HepG2 (cell line): ENCODE data around the gene SKIDA1. TPM values are rescaled to one million over a fixed set of nuclear protein-coding genes. Genes with fewer than 3 reads are reported as not detected.

ENCODE experiments used
- EP300 ChIP-seq, 3 experiments: sonication (generic) in 1 of 3; formaldehyde crosslinking in 1 of 3; IDR thresholded peaks; 2 replicates each; pipeline versions ENCODE4 v1.5.1 to v1.6.1; 2011 to 2020; ENCODE audit warnings: low read depth in 2 of 3, low read length in 2 of 3, borderline replicate concordance in 1 of 3, improper control_type of control experiment in 1 of 3, mild to moderate bottlenecking in 1 of 3, missing genetic modification reagents in 1 of 3, moderate library complexity in 1 of 3
- KLF11 ChIP-seq: IDR thresholded peaks from 2 replicates; pipeline ENCODE4 v1.6.1; 2016; ENCODE audit warnings: missing compliant biosample characterization
- KLF12 ChIP-seq: sonication (generic); formaldehyde crosslinking; IDR thresholded peaks from 2 replicates; pipeline ENCODE4 v1.4.0; 2020; ENCODE audit warnings: missing genetic modification reagents, borderline replicate concordance
- MTF1 ChIP-seq: sonication (generic); formaldehyde crosslinking; IDR thresholded peaks from 2 replicates; pipeline ENCODE4 v1.5.0; 2020; ENCODE audit warnings: missing genetic modification reagents
- RARA ChIP-seq: IDR thresholded peaks from 2 replicates; pipeline ENCODE4 v1.6.1; 2016; ENCODE audit warnings: missing genetic modification reagents, missing compliant biosample characterization
- RBM39 ChIP-seq: fragments of 200-400 bp; formaldehyde crosslinking; IDR thresholded peaks from one replicate; pipeline ENCODE4 v1.6.1; 2018; ENCODE audit warnings: antibody characterized with exemption, mild to moderate bottlenecking, low read depth, low read length; ENCODE audit not compliant: poor library complexity, severe bottlenecking
- TOE1 ChIP-seq: sonication (generic); formaldehyde crosslinking; IDR thresholded peaks from 2 replicates; pipeline ENCODE4 v1.4.0; 2020; ENCODE audit warnings: mild to moderate bottlenecking, missing genetic modification reagents
- U2AF1 ChIP-seq: fragments of 200-400 bp; formaldehyde crosslinking; optimal IDR thresholded peaks from 2 replicates; pipeline ENCODE3; 2017; ENCODE audit warnings: mild to moderate bottlenecking, low read depth, low read length
- ZMAT3 ChIP-seq: sonication (generic); formaldehyde crosslinking; conservative IDR thresholded peaks from 2 replicates; pipeline ENCODE4 v1.7.0; 2021; ENCODE audit warnings: missing genetic modification reagents
- ZNF501 ChIP-seq: sonication (generic); formaldehyde crosslinking; IDR thresholded peaks from 2 replicates; pipeline ENCODE4 v1.5.1; 2020; ENCODE audit warnings: mild to moderate bottlenecking, moderate library complexity, missing genetic modification reagents
- ZNF598 ChIP-seq: sonication (generic); formaldehyde crosslinking; IDR thresholded peaks from 2 replicates; pipeline ENCODE4 v1.5.1; 2020; ENCODE audit warnings: mild to moderate bottlenecking, missing genetic modification reagents, borderline replicate concordance
- ZNF772 ChIP-seq: sonication (generic); formaldehyde crosslinking; IDR thresholded peaks from 2 replicates; pipeline ENCODE4 v1.5.0; 2020; ENCODE audit warnings: mild to moderate bottlenecking, missing genetic modification reagents
- ZNF773 ChIP-seq: sonication (generic); formaldehyde crosslinking; IDR thresholded peaks from 2 replicates; pipeline ENCODE4 v1.4.0; 2020; ENCODE audit warnings: missing genetic modification reagents, borderline replicate concordance
- ZNF879 ChIP-seq: sonication (generic); formaldehyde crosslinking; IDR thresholded peaks from 2 replicates; pipeline ENCODE4 v1.8.1; 2023; ENCODE audit warnings: missing genetic modification reagents
- polyA plus RNA-seq, 8 experiments: library from polyadenylated mRNA; depleted of rRNA in 3 of 8; stranded (reverse) in 7 of 8; unstranded in 1 of 8; fragments of >200 nt; fragmentation: Illumina TruSeq in 4 of 8; extraction: Trizol in 4 of 8; gene quantifications; 2 replicates each; pipeline versions ENCODE4 v1.2.1 to v1.2.3, GENCODE V29; 2011 to 2016; ENCODE audit warnings: low read depth in 4 of 8, missing spikeins in 1 of 8, mixed read lengths in 1 of 8; ENCODE audit not compliant: insufficient read depth in 1 of 8
- total RNA-seq, 5 experiments: library from RNA; depleted of rRNA; stranded (reverse); fragments of >200 nt; fragmentation: Illumina TruSeq; extraction: Trizol; gene quantifications; 2 replicates each; pipeline ENCODE4 v1.2.3, GENCODE V29; 2016; ENCODE audit warnings: low read depth in 1 of 5
- TF ChIP-seq, protein P1 (sequence below): sonication (generic); formaldehyde crosslinking; IDR thresholded peaks from 2 replicates; pipeline ENCODE4 v1.4.0; 2020; ENCODE audit warnings: missing genetic modification reagents
- TF ChIP-seq, protein P2 (sequence below): sonication (generic); formaldehyde crosslinking; IDR thresholded peaks from 2 replicates; pipeline ENCODE4 v1.4.0; 2020; ENCODE audit warnings: missing genetic modification reagents, low read depth, mild to moderate bottlenecking, borderline replicate concordance
- TF ChIP-seq, protein P3 (sequence below): sonication (generic); formaldehyde crosslinking; IDR thresholded peaks from 2 replicates; pipeline ENCODE4; 2020; ENCODE audit warnings: missing genetic modification reagents, mild to moderate bottlenecking, borderline replicate concordance
- TF ChIP-seq, protein P4 (sequence below): sonication (generic); formaldehyde crosslinking; IDR thresholded peaks from 2 replicates; pipeline ENCODE4 v1.9.0; 2022; ENCODE audit warnings: missing genetic modification reagents, mild to moderate bottlenecking, borderline replicate concordance

SKIDA1 gene
- total and polyA plus RNA-seq, 2 of the 13 experiments (the other 11 are each of a cell fraction or from before 2014, with no cell fraction given) = 0.73 to 1.5 TPM

DNA sequence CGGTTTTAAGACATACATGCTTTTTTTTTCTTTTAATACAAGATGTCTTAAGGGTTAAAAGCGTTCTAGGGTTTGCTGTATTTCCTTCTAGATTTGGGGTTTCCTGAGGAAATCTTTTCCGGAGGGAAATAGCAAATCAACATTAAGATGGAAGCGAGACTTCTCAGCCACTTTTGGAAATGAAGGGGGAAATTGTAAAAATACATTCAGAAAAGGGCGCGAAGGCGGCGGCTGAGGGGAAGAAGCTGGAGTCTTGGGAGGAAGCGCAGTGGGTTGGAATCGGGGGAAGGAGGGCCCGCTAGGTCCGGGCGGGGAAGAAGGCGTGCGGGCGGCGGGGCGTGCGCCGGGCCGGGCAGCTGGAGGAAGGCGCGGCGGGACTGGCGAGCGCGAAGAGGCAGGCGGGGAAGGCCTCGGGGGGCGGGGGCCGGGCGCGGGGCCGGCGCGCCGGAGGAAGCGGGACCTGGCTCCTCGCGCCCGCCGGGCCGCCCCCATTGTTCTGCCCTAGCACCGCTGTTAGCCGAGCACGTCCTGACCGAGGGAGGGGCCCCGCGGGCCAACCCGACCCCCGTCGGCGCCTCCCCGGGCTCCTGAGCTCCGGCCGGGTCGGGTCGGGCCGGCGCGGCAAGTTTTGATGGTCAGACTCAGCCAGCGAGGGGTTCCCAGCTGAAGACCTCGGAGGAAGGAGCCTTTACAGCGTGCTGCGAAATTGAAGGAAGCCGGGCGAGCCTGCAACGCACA lies 1.5 kb upstream of the SKIDA1 start (continued):
- TF ChIP-seq, protein P1, sequence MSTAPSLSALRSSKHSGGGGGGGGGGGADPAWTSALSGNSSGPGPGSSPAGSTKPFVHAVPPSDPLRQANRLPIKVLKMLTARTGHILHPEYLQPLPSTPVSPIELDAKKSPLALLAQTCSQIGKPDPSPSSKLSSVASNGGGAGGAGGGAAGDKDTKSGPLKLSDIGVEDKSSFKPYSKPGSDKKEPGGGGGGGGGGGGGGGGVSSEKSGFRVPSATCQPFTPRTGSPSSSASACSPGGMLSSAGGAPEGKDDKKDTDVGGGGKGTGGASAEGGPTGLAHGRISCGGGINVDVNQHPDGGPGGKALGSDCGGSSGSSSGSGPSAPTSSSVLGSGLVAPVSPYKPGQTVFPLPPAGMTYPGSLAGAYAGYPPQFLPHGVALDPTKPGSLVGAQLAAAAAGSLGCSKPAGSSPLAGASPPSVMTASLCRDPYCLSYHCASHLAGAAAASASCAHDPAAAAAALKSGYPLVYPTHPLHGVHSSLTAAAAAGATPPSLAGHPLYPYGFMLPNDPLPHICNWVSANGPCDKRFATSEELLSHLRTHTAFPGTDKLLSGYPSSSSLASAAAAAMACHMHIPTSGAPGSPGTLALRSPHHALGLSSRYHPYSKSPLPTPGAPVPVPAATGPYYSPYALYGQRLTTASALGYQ (CRISPR knock-in tag) = peak; percentile 80; the same call in 1 of the 2 replicates
- TF ChIP-seq, protein P2, sequence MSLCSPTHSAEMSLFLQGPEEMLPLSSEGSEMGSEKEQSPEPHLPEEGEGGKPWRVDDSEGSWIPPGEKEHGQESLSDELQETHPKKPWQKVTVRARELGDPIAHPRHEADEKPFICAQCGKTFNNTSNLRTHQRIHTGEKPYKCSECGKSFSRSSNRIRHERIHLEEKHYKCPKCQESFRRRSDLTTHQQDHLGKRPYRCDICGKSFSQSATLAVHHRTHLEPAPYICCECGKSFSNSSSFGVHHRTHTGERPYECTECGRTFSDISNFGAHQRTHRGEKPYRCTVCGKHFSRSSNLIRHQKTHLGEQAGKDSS (CRISPR knock-in tag) = 0 out of 2 replicates have a peak, but pooled peaks have one; percentile 35
- TF ChIP-seq KLF12 (CRISPR knock-in tag) (peak; percentile 85), MTF1 (CRISPR knock-in tag) (0 out of 2 replicates have a peak, but pooled peaks have one; percentile 67), ZNF501 (CRISPR knock-in tag) (peak; percentile 73), KLF11 (no peak), ZNF773 (CRISPR knock-in tag) (peak; percentile 79; the same call in 1 of the 2 replicates), ZNF772 (0 out of 2 replicates have a peak, but pooled peaks have one; percentile 26), RARA (CRISPR knock-in tag) (0 out of 2 replicates have a peak, but pooled peaks have one; percentile 40), ZMAT3 (peak; percentile 33; the same call in 1 of the 2 replicates), TOE1 (CRISPR knock-in tag) (no peak), ZNF598 (peak; percentile 47; the same call in 1 of the 2 replicates), U2AF1 (no peak), ZNF879 (CRISPR knock-in tag) (0 out of 2 replicates have a peak, but pooled peaks have one; percentile 37), EP300 (IDR thresholded peaks at IDR 0.05; ENCODE audit: low read depth in 2 of 2, low read length in 2 of 2) (0 out of 4 replicates have a peak, but pooled peaks of 1 of the 2 experiments have one; percentile 37), EP300 (CRISPR knock-in tag; IDR thresholded peaks at IDR 0.05; ENCODE audit: borderline replicate concordance) (no peak), RBM39 (peak; percentile 76)
- TF ChIP-seq, protein P3, sequence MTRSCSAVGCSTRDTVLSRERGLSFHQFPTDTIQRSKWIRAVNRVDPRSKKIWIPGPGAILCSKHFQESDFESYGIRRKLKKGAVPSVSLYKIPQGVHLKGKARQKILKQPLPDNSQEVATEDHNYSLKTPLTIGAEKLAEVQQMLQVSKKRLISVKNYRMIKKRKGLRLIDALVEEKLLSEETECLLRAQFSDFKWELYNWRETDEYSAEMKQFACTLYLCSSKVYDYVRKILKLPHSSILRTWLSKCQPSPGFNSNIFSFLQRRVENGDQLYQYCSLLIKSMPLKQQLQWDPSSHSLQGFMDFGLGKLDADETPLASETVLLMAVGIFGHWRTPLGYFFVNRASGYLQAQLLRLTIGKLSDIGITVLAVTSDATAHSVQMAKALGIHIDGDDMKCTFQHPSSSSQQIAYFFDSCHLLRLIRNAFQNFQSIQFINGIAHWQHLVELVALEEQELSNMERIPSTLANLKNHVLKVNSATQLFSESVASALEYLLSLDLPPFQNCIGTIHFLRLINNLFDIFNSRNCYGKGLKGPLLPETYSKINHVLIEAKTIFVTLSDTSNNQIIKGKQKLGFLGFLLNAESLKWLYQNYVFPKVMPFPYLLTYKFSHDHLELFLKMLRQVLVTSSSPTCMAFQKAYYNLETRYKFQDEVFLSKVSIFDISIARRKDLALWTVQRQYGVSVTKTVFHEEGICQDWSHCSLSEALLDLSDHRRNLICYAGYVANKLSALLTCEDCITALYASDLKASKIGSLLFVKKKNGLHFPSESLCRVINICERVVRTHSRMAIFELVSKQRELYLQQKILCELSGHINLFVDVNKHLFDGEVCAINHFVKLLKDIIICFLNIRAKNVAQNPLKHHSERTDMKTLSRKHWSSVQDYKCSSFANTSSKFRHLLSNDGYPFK (CRISPR knock-in tag) = no peak
- TF ChIP-seq, protein P4, sequence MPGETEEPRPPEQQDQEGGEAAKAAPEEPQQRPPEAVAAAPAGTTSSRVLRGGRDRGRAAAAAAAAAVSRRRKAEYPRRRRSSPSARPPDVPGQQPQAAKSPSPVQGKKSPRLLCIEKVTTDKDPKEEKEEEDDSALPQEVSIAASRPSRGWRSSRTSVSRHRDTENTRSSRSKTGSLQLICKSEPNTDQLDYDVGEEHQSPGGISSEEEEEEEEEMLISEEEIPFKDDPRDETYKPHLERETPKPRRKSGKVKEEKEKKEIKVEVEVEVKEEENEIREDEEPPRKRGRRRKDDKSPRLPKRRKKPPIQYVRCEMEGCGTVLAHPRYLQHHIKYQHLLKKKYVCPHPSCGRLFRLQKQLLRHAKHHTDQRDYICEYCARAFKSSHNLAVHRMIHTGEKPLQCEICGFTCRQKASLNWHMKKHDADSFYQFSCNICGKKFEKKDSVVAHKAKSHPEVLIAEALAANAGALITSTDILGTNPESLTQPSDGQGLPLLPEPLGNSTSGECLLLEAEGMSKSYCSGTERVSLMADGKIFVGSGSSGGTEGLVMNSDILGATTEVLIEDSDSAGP (CRISPR knock-in tag) = peak; percentile 59; the same call in 1 of the 2 replicates
